ENCODE data around the gene ABCB11. TPM values are rescaled to one million over a fixed set of nuclear protein-coding genes. Genes with fewer than 3 reads are reported as not detected.

ABCB11 gene
- total and polyA plus RNA-seq, 10 of the 15 experiments (the other 5 are each of a cell fraction or from before 2014, with no cell fraction given): not detected

- H3K4me3 ChIP-seq: no peak overlapping the region
- no peaks in the 10 kb centered on the region for H3K79me2 ChIP-seq (ENCODE audit: control insufficient read depth, insufficient read depth, low read length)
- POLR2A ChIA-PET: no interaction called here
- H3K4me1 ChIP-seq (ENCODE audit: control insufficient read depth, insufficient read depth, low read length): no peaks in the 10 kb centered on the region
- 9% methylated on average over 4 of the region's 4 CpGs for WGBS (ENCODE audit: insufficient coverage, insufficient replicate concordance, low lambda C conversion rate, missing lambda C conversion rate)
- BruUV-seq (replicated peaks): no TSS peak
- peaks cover 0 to 2% of the 10 kb centered on the region in 2 experiments; a peak in 1 of 4 replicates for H3K27me3 ChIP-seq (replicated peaks in 1 of 2; ENCODE audit: control insufficient read depth in 2 of 2, insufficient read depth in 2 of 2, low read length in 1 of 2)
- CTCF ChIA-PET: interaction anchor here (1.1 kb wide), 1 partner anchor 42 kb away, joined by 3 read pairs; no protein-coding TSS in a partner anchor
- in situ Hi-C loops (cut with MboI) (no loop called here), intact Hi-C loops (cut with micrococcal nuclease; ENCODE audit: unreplicated experiment) (no loop called here)
- RAD21 ChIA-PET (ENCODE audit: unreplicated experiment): no interaction called here
- TF ChIP-seq MTA2 (IDR thresholded peaks at IDR 0.05; ENCODE audit: low read depth) (no peak), YY1 (IDR thresholded peaks at IDR 0.05; ENCODE audit: low read depth, low read length) (no peak), FOS (IDR thresholded peaks at IDR 0.05; ENCODE audit: borderline replicate concordance, extremely low read depth, insufficient read length) (no peak), MEF2B (IDR thresholded peaks at IDR 0.05; ENCODE audit: partially characterized antibody, poor library complexity, severe bottlenecking) (no peak), ZNF217 (IDR thresholded peaks at IDR 0.05) (no peak), SREBF1 (IDR thresholded peaks at IDR 0.05; ENCODE audit: low read length) (no peak), POLR2AphosphoS5 (IDR thresholded peaks at IDR 0.05; ENCODE audit: low read length) (no peak), HDAC2 (IDR thresholded peaks at IDR 0.05) (no peak), ZBTB11 (CRISPR knock-in tag; IDR thresholded peaks at IDR 0.05) (no peak), BCL11A (IDR thresholded peaks at IDR 0.05; ENCODE audit: low read depth, low read length) (no peak), ZNF687 (IDR thresholded peaks at IDR 0.05) (no peak)
- FAIRE-seq (no peak), ATAC-seq (no peak), DNase-seq (ENCODE audit: low read depth, low spot score) (no peak)
- no peaks in the 10 kb centered on the region for H4K20me1 ChIP-seq (ENCODE audit: control insufficient read depth, insufficient read depth)
- H3K27ac ChIP-seq (ENCODE audit: control insufficient read depth, insufficient read depth): no peak overlapping the region
- no peak overlapping the region for H3K4me2 ChIP-seq (ENCODE audit: control insufficient read depth, insufficient read depth)
- SMC1A ChIA-PET (ENCODE audit: uncharacterized antibody, unreplicated experiment): no interaction called here
- no peak overlapping the region for H2AFZ ChIP-seq (ENCODE audit: control insufficient read depth, low read depth, low read length)
- no peaks in the 10 kb centered on the region; the same call in 2 of the 3 replicates for H3K9me3 ChIP-seq (replicated peaks; ENCODE audit: control insufficient read depth, insufficient read depth, low read length)
- H3K9ac ChIP-seq (ENCODE audit: control insufficient read depth, insufficient read depth, low read length): no peak overlapping the region
- H3K36me3 ChIP-seq (ENCODE audit: control insufficient read depth in 2 of 2, insufficient read depth in 2 of 2, low read length in 1 of 2): no peaks in the 10 kb centered on the region
Measured at GRCh38 chr2:168955321-168955720, 75.8 kb downstream of the ABCB11 start.

Data from GM12878 (cell line).